ENCODE results near the gene SETBP1. TPM values are rescaled to one million over a fixed set of nuclear protein-coding genes. Genes with fewer than 3 reads are reported as not detected.

Gene SETBP1
- total and polyA plus RNA-seq, 2 of the 13 experiments (the other 11 are each of a cell fraction or from before 2014, with no cell fraction given): 0.18 to 0.65 TPM

GRCh38 chr18:44685296-44685695 is 4.6 kb downstream of the SETBP1 start (continued):
- TF ChIP-seq MLXIP (CRISPR knock-in tag; IDR thresholded peaks at IDR 0.05; ENCODE audit: borderline replicate concordance) (no peak), ATF3 (CRISPR knock-in tag; IDR thresholded peaks at IDR 0.05) (no peak), ZSCAN12 (CRISPR knock-in tag; IDR thresholded peaks at IDR 0.05) (no peak), ZNF720 (CRISPR knock-in tag; IDR thresholded peaks at IDR 0.05) (no peak), ARID2 (CRISPR knock-in tag; IDR thresholded peaks at IDR 0.05; ENCODE audit: borderline replicate concordance) (no peak), EZH2 (conservative IDR thresholded peaks at IDR 0.05; ENCODE audit: low read depth, low read length) (no peak), SATB2 (CRISPR knock-in tag; IDR thresholded peaks at IDR 0.05) (no peak)

DNA sequence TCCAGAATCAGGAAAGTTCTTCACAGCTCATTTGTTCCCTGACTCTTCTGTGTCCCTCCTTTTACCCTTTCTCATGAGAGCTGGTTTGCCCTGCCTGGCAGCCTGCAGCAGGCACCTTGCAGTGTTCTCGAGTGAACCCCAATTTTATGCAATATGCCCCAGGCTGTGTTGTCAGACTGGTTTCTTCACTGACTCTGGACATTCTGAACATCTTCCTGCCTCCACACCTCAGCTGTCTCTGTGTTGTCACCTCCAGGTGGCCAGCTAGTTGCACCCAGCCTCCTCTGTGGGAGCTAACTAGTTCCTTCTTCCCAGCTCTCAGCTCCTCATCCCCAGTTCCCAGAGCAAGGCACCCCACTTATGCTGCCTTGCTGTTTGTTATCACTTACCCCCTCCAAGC is 5.5 kb downstream of the SETBP1 start:
- no TSS peak for BruUV-seq (replicated peaks)
- H3K79me2 ChIP-seq (ENCODE audit: insufficient read depth, low read length): no peaks in the 10 kb centered on the region
- ATAC-seq: no peak
- H3K27me3 ChIP-seq (ENCODE audit: control insufficient read depth in 1 of 2, insufficient read depth in 2 of 2, low read length in 2 of 2): peaks cover 3 to 23% of the 10 kb centered on the region in 2 experiments; a peak in 4 of 5 replicates
- no peak overlapping the region for H3K9ac ChIP-seq (ENCODE audit: insufficient read depth, low read depth, low read length)
- no peaks in the 10 kb centered on the region for H3K4me1 ChIP-seq (ENCODE audit: insufficient read depth, low read length)
- no peak overlapping the region for H2AFZ ChIP-seq (ENCODE audit: low read length)
- WGBS (ENCODE audit: low lambda C conversion rate): 33% methylated on average over 1 of the region's 1 CpG
- H3K36me3 ChIP-seq (replicated peaks in 1 of 2; ENCODE audit: control insufficient read depth in 1 of 2, insufficient read depth in 2 of 2, low read length in 2 of 2): no peaks in the 10 kb centered on the region
- intact Hi-C loops (cut with micrococcal nuclease; ENCODE audit: unreplicated experiment) (no loop called here), in situ Hi-C loops (cut with HindIII; ENCODE audit: extremely low pct_ligation_motif_present, low pct_unique_long_range_greater_than_20kb) (loop anchor here (25.0 kb wide), 2 partner anchors 101 to 526 kb away; no protein-coding TSS in a partner anchor)
- POLR2A ChIA-PET: no interaction called here
- no peak for FAIRE-seq
- no peak for DNase-seq (ENCODE audit: low spot score)
- no peak overlapping the region for H3K4me2 ChIP-seq (ENCODE audit: low read depth, low read length)
- CTCF ChIA-PET (ENCODE audit: low intra/inter-chr PET ratio, low total read pairs): no interaction called here
- no peak overlapping the region for H3K27ac ChIP-seq (ENCODE audit: extremely low read length, insufficient read depth, low read length)
- no peaks in the 10 kb centered on the region for H3K9me3 ChIP-seq (ENCODE audit: low read length)
- no peak overlapping the region for H3K4me3 ChIP-seq (replicated peaks in 1 of 3; ENCODE audit: insufficient read depth in 1 of 3, low read depth in 2 of 3, low read length in 3 of 3)
- peaks cover 2% of the 10 kb centered on the region; the same call in 1 of the 2 replicates for H4K20me1 ChIP-seq (ENCODE audit: insufficient read depth, low read length)
- TF ChIP-seq HIC2 (CRISPR knock-in tag; IDR thresholded peaks at IDR 0.05; ENCODE audit: low read depth): no peak
- TF ChIP-seq, protein P1, sequence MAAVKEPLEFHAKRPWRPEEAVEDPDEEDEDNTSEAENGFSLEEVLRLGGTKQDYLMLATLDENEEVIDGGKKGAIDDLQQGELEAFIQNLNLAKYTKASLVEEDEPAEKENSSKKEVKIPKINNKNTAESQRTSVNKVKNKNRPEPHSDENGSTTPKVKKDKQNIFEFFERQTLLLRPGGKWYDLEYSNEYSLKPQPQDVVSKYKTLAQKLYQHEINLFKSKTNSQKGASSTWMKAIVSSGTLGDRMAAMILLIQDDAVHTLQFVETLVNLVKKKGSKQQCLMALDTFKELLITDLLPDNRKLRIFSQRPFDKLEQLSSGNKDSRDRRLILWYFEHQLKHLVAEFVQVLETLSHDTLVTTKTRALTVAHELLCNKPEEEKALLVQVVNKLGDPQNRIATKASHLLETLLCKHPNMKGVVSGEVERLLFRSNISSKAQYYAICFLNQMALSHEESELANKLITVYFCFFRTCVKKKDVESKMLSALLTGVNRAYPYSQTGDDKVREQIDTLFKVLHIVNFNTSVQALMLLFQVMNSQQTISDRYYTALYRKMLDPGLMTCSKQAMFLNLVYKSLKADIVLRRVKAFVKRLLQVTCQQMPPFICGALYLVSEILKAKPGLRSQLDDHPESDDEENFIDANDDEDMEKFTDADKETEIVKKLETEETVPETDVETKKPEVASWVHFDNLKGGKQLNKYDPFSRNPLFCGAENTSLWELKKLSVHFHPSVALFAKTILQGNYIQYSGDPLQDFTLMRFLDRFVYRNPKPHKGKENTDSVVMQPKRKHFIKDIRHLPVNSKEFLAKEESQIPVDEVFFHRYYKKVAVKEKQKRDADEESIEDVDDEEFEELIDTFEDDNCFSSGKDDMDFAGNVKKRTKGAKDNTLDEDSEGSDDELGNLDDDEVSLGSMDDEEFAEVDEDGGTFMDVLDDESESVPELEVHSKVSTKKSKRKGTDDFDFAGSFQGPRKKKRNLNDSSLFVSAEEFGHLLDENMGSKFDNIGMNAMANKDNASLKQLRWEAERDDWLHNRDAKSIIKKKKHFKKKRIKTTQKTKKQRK (IDR thresholded peaks at IDR 0.05; ENCODE audit: low read length): no peak
- TF ChIP-seq PRDM4 (CRISPR knock-in tag; IDR thresholded peaks at IDR 0.05; ENCODE audit: borderline replicate concordance): no peak
- no peak for TF ChIP-seq ZNF7 (CRISPR knock-in tag; IDR thresholded peaks at IDR 0.05)
- no peak for TF ChIP-seq ZNF451 (CRISPR knock-in tag; IDR thresholded peaks at IDR 0.05)
